Measurements from ENCODE around the gene ZBTB42. TPM values are rescaled to one million over a fixed set of nuclear protein-coding genes. Genes with fewer than 3 reads are reported as not detected.

The ZBTB42 gene
- total RNA-seq, 1 donor, result 4.3 TPM

GRCh38 chr14:104788161-104788818 lies 12.6 kb upstream of the ZBTB42 start:
- H3K4me3 ChIP-seq (ENCODE audit: low read depth, low read length), result no peak overlapping the region
- no peak for TF ChIP-seq CTCF (IDR thresholded peaks at IDR 0.05; ENCODE audit: insufficient read depth, low read depth, low read length)
- DNase-seq (ENCODE audit: low read depth), result no peak

GRCh38 chr14:104788873-104789663 lies 11.8 kb upstream of the ZBTB42 start:
- no peak overlapping the region for H3K4me3 ChIP-seq (ENCODE audit: low read depth, low read length)
- DNase-seq (ENCODE audit: low read depth), result no peak
- no peak for TF ChIP-seq CTCF (IDR thresholded peaks at IDR 0.05; ENCODE audit: insufficient read depth, low read depth, low read length)

- H3K4me3 ChIP-seq (ENCODE audit: low read depth, low read length), result no peak overlapping the region
- DNase-seq (ENCODE audit: low read depth), result no peak
- TF ChIP-seq CTCF (IDR thresholded peaks at IDR 0.05; ENCODE audit: insufficient read depth, low read depth, low read length), result no peak
These were observed 10.9 kb upstream of the ZBTB42 start for GRCh38 chr14:104789752-104790743.

GRCh38 chr14:104791425-104791824 lies 9.5 kb upstream of the ZBTB42 start:
- no peak for TF ChIP-seq CTCF (IDR thresholded peaks at IDR 0.05; ENCODE audit: insufficient read depth, low read depth, low read length)
- H3K4me3 ChIP-seq (ENCODE audit: low read depth, low read length), result no peak overlapping the region
- DNase-seq (ENCODE audit: low read depth), result no peak

- no peak overlapping the region for H3K4me3 ChIP-seq (ENCODE audit: low read depth, low read length)
- TF ChIP-seq CTCF (IDR thresholded peaks at IDR 0.05; ENCODE audit: insufficient read depth, low read depth, low read length), result no peak
- DNase-seq (ENCODE audit: low read depth), result no peak
These were observed 8.6 kb upstream of the ZBTB42 start for GRCh38 chr14:104792101-104792884.
